Articular chondrocyte of knee joint (primary cell): Measurements from ENCODE around the gene ZNF184. TPM values are rescaled to one million over a fixed set of nuclear protein-coding genes. Genes with fewer than 3 reads are reported as not detected.

Source experiments
- small RNA-seq: library from RNA; depleted of rRNA; stranded (forward); fragments of <200 nt; gene quantifications from one replicate; pipeline ENCODE3, GENCODE V24; 2012
- total RNA-seq: library from RNA; depleted of rRNA; stranded (reverse); fragments of >200 nt; gene quantifications from 2 replicates; pipeline ENCODE4 v1.2.3, GENCODE V29; 2012

The ZNF184 gene
- 8.5 and 11.6 TPM in 2 replicates for total RNA-seq

DNA sequence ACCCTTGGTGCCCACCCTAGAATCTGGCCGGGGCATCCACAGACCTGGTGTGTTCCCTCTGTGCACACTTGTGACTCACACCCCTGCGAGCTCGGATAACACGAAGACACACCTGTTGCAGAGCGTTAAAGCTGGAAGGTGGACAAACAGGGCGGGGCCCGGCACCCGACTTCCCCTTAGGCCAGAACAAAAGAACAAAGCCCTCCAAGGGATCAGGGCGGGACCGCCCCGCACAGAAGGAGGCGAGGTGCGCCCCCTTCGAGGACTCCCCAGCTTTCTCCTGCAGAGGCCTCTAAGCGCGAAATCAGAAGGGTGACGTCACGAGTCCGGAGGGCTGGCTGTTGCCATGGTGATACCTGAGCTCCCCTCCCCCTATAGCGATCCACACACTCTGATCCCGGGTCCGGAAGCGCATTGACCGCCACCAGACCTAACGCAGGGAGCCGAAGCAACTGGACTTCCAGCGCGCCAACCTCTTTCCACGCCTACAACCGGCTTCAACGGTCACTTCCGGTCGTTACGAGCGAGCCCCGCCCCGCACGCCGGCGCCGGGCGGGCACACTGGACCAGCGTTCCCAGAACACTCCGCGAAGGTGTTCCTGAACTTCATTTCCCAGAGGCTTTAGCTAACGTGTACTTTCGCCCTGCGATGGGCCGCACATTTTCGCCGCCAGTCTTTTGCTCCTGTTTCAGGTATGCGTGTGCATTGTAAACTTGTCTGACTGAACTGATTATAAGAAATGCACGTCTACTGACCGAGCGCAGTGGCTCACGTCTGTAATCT is at the start of gene ZNF184:
Gene ZNF184 (minus strand): TSS at position 489 of the 784 bp plus-strand sequence. CDS start 811 bp downstream, outside the sequence.

Small RNA genes within 50 kb of the gene (small RNA-seq; reads per million reads assigned to genes)
- gene AL021918.1 (not detected), gene AL021918.2 (not detected), gene MCFD2P1 (not detected)

Other genes starting within 250 kb of the ZNF184 start
- not detected in 2 replicates for gene PRSS16, start 225.4 kb downstream of the ZNF184 start, total RNA-seq
- not detected in 2 replicates for gene POM121L2, start 160.8 kb downstream of the ZNF184 start, total RNA-seq
- gene ZNF391, start 84.3 kb downstream of the ZNF184 start, total RNA-seq: 4.3 and 5.7 TPM in 2 replicates